GM18909 (cell line): ENCODE measurements around the gene KRT25.
"Not testable (repeated sequence)": the region's sequence is repeated elsewhere in the genome, so short reads cannot be mapped to it uniquely, and the experiment has no call there.

Experiments used
- ATAC-seq: cut with Tn5 transposase; IDR thresholded peaks from one replicate; pipeline ENCODE4 v1.9.1; 2021; ENCODE audit warnings: mild to moderate bottlenecking; ENCODE audit not compliant: unreplicated experiment, poor library complexity

Gene KRT25

GRCh38 chr17:40760105-40761016 lies 5.2 kb upstream of the KRT25 start:
- no peak for ATAC-seq

GRCh38 chr17:40753804-40754203 lies 1.3 kb downstream of the KRT25 start:
- ATAC-seq, result no peak

- ATAC-seq, result no peak
These were observed 4.1 kb downstream of the KRT25 start for GRCh38 chr17:40751065-40751464.

- ATAC-seq, result no peak
These were observed 4.7 kb downstream of the KRT25 start for GRCh38 chr17:40750391-40750790.

GRCh38 chr17:40748666-40749065 lies 6.5 kb downstream of the KRT25 start:
- ATAC-seq, result not testable (repeated sequence)

- no peak for ATAC-seq
These were observed 16.6 kb downstream of the KRT25 start for GRCh38 chr17:40738553-40738952.

GRCh38 chr17:40735016-40735415 lies 20.1 kb downstream of the KRT25 start:
- ATAC-seq, result no peak

GRCh38 chr17:40734018-40734417 lies 21.1 kb downstream of the KRT25 start:
- ATAC-seq, result no peak

- ATAC-seq, result no peak
These were observed 24.2 kb downstream of the KRT25 start for GRCh38 chr17:40730970-40731369.

- ATAC-seq, result no peak
These were observed 27.5 kb downstream of the KRT25 start for GRCh38 chr17:40727447-40728231.

GRCh38 chr17:40726919-40727318 lies 28.2 kb downstream of the KRT25 start:
- no peak for ATAC-seq

GRCh38 chr17:40724656-40725055 lies 30.5 kb downstream of the KRT25 start:
- ATAC-seq, result no peak

- no peak for ATAC-seq
These were observed 32.9 kb downstream of the KRT25 start for GRCh38 chr17:40722241-40722640.

- no peak for ATAC-seq
These were observed 34.2 kb downstream of the KRT25 start for GRCh38 chr17:40720899-40721298.

- ATAC-seq, result no peak
These were observed 36.2 kb downstream of the KRT25 start for GRCh38 chr17:40718930-40719329.

- no peak for ATAC-seq
These were observed 37.4 kb downstream of the KRT25 start for GRCh38 chr17:40717776-40718175.

GRCh38 chr17:40714473-40714872 lies 40.7 kb downstream of the KRT25 start:
- no peak for ATAC-seq

GRCh38 chr17:40707745-40708144 lies 47.4 kb downstream of the KRT25 start:
- ATAC-seq, result no peak

GRCh38 chr17:40705584-40705983 lies 49.5 kb downstream of the KRT25 start:
- ATAC-seq, result no peak

- no peak for ATAC-seq
These were observed 51.5 kb downstream of the KRT25 start, which contains the start of gene KRT24 for GRCh38 chr17:40703652-40704051. TSS of gene KRT24 (minus strand) at chr17:40703752. CDS start at chr17:40703693, 59 bp downstream.

GRCh38 chr17:40702271-40702670 lies 52.9 kb downstream of the KRT25 start:
- no peak for ATAC-seq
